GM18909 (cell line): ENCODE data around the gene CEACAM7.

Experiments used
- ATAC-seq: cut with Tn5 transposase; IDR thresholded peaks from one replicate; pipeline ENCODE4 v1.9.1; 2021; ENCODE audit warnings: mild to moderate bottlenecking; ENCODE audit not compliant: unreplicated experiment, poor library complexity

Gene CEACAM7

GRCh38 chr19:41701401-41702075, 13.5 kb upstream of the CEACAM7 start:
- no peak for ATAC-seq

- ATAC-seq, result no peak
Observed at GRCh38 chr19:41700381-41701195, 12.5 kb upstream of the CEACAM7 start.

- no peak for ATAC-seq
Observed at GRCh38 chr19:41699968-41700323, 11.9 kb upstream of the CEACAM7 start.

- ATAC-seq, result no peak
Observed at GRCh38 chr19:41699231-41699967, 11.3 kb upstream of the CEACAM7 start.

- ATAC-seq, result no peak
Observed at GRCh38 chr19:41698746-41699230, 10.7 kb upstream of the CEACAM7 start.

- no peak for ATAC-seq
Observed at GRCh38 chr19:41697198-41697855, 9.3 kb upstream of the CEACAM7 start.

GRCh38 chr19:41696402-41697197, 8.5 kb upstream of the CEACAM7 start:
- no peak for ATAC-seq

- ATAC-seq, result no peak
Observed at GRCh38 chr19:41695745-41696144, 7.7 kb upstream of the CEACAM7 start.

GRCh38 chr19:41694831-41695635, 7.0 kb upstream of the CEACAM7 start:
- ATAC-seq, result no peak

- ATAC-seq, result no peak
Observed at GRCh38 chr19:41694196-41694595, 6.1 kb upstream of the CEACAM7 start.

GRCh38 chr19:41691268-41691970, 3.3 kb upstream of the CEACAM7 start:
- no peak for ATAC-seq

- no peak for ATAC-seq
Observed at GRCh38 chr19:41690801-41691065, 2.7 kb upstream of the CEACAM7 start.

- ATAC-seq, result no peak
Observed at GRCh38 chr19:41689993-41690800, 2.1 kb upstream of the CEACAM7 start.

- ATAC-seq, result no peak
Observed at GRCh38 chr19:41688687-41689086, 617 bp upstream of the CEACAM7 start.

- no peak for ATAC-seq
Observed at GRCh38 chr19:41687419-41687818, 651 bp downstream of the CEACAM7 start.

GRCh38 chr19:41682437-41682836, 5.6 kb downstream of the CEACAM7 start:
- ATAC-seq, result no peak

GRCh38 chr19:41671486-41671885, 16.6 kb downstream of the CEACAM7 start:
- ATAC-seq, result no peak

GRCh38 chr19:41670755-41671154, 17.3 kb downstream of the CEACAM7 start:
- no peak for ATAC-seq
